SU-DHL-6 (cell line): ENCODE measurements around the gene MT1G.

ENCODE experiments used
- CTCF ChIP-seq: fragments of 200-600 bp; sonication (generic); IDR thresholded peaks from one replicate; pipeline ENCODE4 v1.5.1; 2017; ENCODE audit warnings: antibody characterized with exemption, mild to moderate bottlenecking, low read length, moderate library complexity; ENCODE audit not compliant: insufficient read depth, poor library complexity, severe bottlenecking
- EZH2phosphoT487 ChIP-seq: fragments of 200-600 bp; sonication (generic), shearing (Covaris generic); conservative IDR thresholded peaks from 2 replicates; pipeline ENCODE4 v1.6.1; 2018; ENCODE audit warnings: mild to moderate bottlenecking, antibody characterized with exemption, low read length, moderate library complexity, mixed read lengths

GRCh38 chr16:56675685-56676210, 7.9 kb upstream of the MT1G start:
- TF ChIP-seq CTCF: no peak
- TF ChIP-seq EZH2phosphoT487: no peak
